IPS DF 6.9 (cell line): ENCODE measurements around the gene KRTAP10-11.
"Not testable (repeated sequence)": the region's sequence is repeated elsewhere in the genome, so short reads cannot be mapped to it uniquely, and the experiment has no call there.

Experiments used
- DNase-seq: peaks from one replicate; pipeline ENCODE4 v3.0.0-alpha.2; 2013; ENCODE audit warnings: low read depth, low spot score
- H3K27ac ChIP-seq: one replicate; pipeline ENCODE4 v1.5.1; 2013; ENCODE audit warnings: low read length, control low read depth
- H3K27me3 ChIP-seq: 2 replicates; pipeline ENCODE4 v1.6.1; 2013; ENCODE audit warnings: mild to moderate bottlenecking, low read length; ENCODE audit not compliant: control insufficient read depth, insufficient read depth
- H3K36me3 ChIP-seq: 2 replicates; pipeline ENCODE4 v1.6.1; 2013; ENCODE audit warnings: low read length; ENCODE audit not compliant: control insufficient read depth, insufficient read depth
- H3K4me1 ChIP-seq: 2 replicates; pipeline ENCODE4 v1.6.1; 2013; ENCODE audit warnings: low read length; ENCODE audit not compliant: control insufficient read depth, insufficient read depth
- H3K4me3 ChIP-seq: 2 replicates; pipeline ENCODE4 v1.5.1; 2013; ENCODE audit warnings: mild to moderate bottlenecking, low read length
- H3K9me3 ChIP-seq: 2 replicates; pipeline ENCODE4 v1.6.1; 2013; ENCODE audit warnings: low read length, inconsistent platforms; ENCODE audit not compliant: control insufficient read depth, insufficient read depth
- WGBS: extraction: QIAGEN DNeasy Blood & Tissue Kit; methylation state at CpG from one replicate; pipeline ENCODE4 v1.1.7; 2013; ENCODE audit warnings: mixed read lengths, missing lambda C conversion rate; ENCODE audit not compliant: insufficient read length, insufficient coverage; 5-methylcytosine and 5-hydroxymethylcytosine counted together

Gene KRTAP10-11

DNA sequence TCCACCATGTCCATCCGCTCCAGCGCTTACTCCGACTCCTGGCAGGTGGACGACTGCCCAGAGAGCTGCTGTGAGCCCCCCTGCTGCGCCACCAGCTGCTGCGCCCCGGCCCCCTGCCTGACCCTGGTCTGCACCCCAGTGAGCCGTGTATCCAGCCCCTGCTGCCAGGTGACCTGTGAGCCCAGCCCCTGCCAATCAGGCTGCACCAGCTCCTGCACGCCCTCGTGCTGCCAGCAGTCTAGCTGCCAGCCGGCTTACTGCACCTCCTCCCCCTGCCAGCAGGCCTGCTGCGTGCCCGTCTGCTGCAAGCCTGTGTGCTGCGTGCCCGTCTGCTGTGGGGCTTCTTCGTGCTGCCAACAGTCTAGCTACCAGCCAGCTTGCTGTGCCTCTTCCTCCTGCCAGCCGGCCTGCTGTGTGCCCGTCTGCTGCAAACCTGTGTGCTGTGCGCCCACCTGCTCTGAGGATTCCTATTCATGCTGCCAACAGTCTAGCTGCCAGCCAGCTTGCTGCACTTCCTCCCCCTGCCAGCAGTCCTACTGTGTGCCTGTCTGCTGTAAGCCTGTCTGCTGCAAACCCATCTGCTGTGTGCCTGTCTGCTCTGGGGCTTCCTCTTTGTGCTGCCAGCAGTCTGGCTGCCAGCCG, 18.9 kb upstream of the KRTAP10-11 start:
- H3K4me3 ChIP-seq, H3K4me1 ChIP-seq, H3K36me3 ChIP-seq, H3K27me3 ChIP-seq, H3K27ac ChIP-seq, H3K9me3 ChIP-seq, DNase-seq: not testable (repeated sequence)
- no CpG with 5 or more reads among the region's 20 CpGs for WGBS

DNA sequence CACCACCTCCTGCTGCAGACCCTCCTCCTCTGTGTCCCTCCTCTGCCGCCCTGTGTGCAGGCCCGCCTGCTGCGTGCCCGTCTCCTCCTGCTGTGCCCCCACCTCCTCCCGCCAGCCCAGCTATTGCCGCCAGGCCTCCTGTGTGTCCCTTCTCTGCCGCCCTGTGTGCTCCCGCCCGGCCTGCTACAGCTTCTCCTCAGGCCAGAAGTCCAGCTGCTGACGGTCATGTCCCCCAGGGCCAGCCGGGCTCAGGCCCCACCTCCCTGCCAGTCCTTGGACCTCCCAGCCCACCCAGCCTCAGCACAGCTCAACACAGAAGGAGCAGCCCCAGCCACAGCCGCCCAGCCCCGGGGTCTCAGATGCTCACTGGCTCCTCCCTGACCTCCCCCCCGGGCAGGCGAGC, 18.4 kb upstream of the KRTAP10-11 start:
- not testable (repeated sequence) for H3K4me1 ChIP-seq, H3K9me3 ChIP-seq, H3K27me3 ChIP-seq, H3K27ac ChIP-seq, DNase-seq, H3K36me3 ChIP-seq, H3K4me3 ChIP-seq
- WGBS = no CpG with 5 or more reads among the region's 15 CpGs

DNA sequence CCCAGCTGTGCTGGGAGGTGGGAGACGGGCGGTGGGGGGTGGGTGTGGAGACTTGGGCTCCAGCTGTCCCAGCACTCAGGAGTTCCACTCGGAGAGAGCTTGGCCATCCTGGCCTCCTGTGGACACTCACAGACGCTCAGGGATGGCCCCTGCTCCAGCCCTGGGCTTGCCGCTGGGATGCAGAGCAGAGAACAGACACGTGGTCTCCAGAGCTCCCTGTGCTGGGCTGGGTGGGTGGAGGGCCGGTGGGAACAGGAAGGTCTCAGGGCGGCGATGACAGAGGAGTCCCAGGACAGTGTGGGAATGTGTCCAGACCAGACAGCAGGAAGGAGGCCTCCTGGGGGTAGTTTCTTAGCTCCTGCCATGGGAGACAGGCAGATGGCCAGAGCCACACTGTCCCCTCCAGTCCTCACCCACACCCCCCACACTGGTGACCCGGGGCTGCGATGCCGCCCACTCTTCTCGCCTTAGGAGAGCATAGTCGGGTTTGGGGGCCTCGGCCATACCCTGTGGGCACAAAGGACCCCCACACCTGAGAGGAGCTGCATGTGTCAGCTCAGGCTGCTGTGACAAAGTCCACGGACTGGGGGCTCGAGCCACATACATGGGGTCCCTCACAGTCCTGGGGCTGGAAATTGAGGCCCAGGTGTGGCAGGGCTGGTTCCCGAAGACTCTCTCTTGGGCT, 17.4 kb upstream of the KRTAP10-11 start:
- H3K36me3 ChIP-seq = no peaks in the 10 kb centered on the region
- H3K27ac ChIP-seq = no peak overlapping the region
- no CpG with 5 or more reads among the region's 18 CpGs for WGBS
- no peaks in the 10 kb centered on the region for H3K9me3 ChIP-seq
- no peaks in the 10 kb centered on the region for H3K4me1 ChIP-seq
- DNase-seq = no peak
- H3K27me3 ChIP-seq = no peaks in the 10 kb centered on the region
- no peak overlapping the region for H3K4me3 ChIP-seq

DNA sequence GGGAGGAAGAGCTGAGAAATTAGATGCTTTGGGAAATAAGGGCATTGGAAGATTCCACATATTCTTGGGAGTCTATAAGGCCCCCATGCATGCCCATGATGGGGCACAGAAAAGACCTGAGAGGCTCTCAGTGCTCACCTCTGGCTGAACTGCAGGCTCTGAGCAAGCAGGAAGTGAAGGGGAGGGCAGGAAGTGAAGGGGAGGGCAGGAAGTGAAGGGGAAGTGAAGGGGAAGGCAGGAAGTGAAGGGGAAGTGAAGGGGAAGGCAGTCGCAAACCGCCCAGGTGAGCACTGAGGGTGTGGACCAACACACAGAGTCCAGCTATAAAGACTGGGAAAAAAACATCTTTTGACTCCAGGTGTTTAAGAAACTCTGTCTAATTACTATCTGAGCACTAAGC, 15.8 kb upstream of the KRTAP10-11 start:
- Histone ChIP-seq H3K27ac (no peak overlapping the region), H3K27me3 (no peaks in the 10 kb centered on the region), H3K9me3 (no peaks in the 10 kb centered on the region), H3K4me1 (no peaks in the 10 kb centered on the region), H3K36me3 (no peaks in the 10 kb centered on the region), H3K4me3 (no peak overlapping the region)
- WGBS = no CpG with 5 or more reads among the region's 2 CpGs
- DNase-seq = no peak

DNA sequence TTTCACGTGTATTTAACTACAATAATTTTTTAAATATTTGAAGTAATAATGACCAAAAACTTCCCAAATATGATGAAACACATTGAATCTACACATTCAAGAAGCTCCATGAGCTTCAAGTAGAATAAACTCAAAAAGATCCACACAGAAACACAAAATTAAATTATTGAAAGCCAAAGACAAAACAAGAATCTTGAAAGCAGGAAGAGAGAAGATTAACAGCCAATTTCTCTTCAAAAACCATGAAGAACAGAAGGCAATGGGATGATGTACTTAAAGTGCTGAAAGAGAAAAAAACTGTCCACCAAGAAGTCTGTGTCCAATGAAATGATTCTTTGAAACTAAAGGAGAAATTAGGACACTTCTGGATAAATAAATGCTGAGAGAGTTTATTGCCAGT, 14.1 kb upstream of the KRTAP10-11 start:
- Histone ChIP-seq H3K27ac (no peak overlapping the region), H3K4me3 (no peak overlapping the region), H3K36me3 (no peaks in the 10 kb centered on the region), H3K27me3 (no peaks in the 10 kb centered on the region), H3K9me3 (no peaks in the 10 kb centered on the region), H3K4me1 (no peaks in the 10 kb centered on the region)
- DNase-seq = no peak
- WGBS = no CpG with 5 or more reads among the region's 1 CpG

DNA sequence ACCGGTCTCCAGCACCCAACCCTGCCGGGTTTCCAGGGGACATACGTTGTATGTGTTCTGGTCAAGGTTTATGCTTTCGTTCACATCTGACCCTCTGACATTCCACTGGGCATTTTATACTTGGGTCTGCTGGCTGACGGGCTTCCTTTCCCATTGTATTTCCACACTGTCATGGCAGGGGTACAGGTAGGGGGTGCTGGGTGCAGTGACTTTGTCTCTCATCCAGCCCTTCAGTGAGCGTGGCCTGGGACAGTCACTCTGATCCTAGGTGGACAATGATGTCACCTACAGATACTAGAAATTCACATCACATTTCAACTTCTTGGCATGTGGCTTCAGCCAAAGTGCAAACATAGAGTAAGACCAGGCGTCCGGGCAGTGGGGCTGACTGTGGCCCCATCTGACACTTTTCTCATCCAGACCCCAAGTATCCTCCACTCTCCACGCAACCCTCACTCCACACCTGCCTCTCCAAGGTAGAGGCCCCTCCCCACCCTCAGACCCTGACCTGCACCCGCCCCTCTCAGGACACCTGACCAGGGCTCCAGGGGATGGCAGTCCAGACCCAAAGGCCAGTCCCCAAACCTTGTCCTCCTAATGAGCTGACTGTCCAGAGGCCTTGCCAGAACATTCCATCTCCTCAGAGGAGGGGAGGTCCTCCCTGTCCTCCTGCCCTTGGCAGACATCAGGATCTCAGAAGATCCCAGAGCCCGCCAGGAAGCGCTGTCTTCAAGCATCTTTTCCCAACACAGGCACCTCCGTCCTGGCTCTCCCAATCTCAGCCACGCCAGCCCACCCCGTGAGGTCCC, 9.8 kb upstream of the KRTAP10-11 start:
- Histone ChIP-seq H3K9me3 (no peaks in the 10 kb centered on the region), H3K4me3 (no peak overlapping the region), H3K36me3 (no peaks in the 10 kb centered on the region), H3K27ac (no peak overlapping the region), H3K4me1 (no peaks in the 10 kb centered on the region), H3K27me3 (no peaks in the 10 kb centered on the region)
- DNase-seq = no peak
- WGBS = no CpG with 5 or more reads among the region's 15 CpGs

DNA sequence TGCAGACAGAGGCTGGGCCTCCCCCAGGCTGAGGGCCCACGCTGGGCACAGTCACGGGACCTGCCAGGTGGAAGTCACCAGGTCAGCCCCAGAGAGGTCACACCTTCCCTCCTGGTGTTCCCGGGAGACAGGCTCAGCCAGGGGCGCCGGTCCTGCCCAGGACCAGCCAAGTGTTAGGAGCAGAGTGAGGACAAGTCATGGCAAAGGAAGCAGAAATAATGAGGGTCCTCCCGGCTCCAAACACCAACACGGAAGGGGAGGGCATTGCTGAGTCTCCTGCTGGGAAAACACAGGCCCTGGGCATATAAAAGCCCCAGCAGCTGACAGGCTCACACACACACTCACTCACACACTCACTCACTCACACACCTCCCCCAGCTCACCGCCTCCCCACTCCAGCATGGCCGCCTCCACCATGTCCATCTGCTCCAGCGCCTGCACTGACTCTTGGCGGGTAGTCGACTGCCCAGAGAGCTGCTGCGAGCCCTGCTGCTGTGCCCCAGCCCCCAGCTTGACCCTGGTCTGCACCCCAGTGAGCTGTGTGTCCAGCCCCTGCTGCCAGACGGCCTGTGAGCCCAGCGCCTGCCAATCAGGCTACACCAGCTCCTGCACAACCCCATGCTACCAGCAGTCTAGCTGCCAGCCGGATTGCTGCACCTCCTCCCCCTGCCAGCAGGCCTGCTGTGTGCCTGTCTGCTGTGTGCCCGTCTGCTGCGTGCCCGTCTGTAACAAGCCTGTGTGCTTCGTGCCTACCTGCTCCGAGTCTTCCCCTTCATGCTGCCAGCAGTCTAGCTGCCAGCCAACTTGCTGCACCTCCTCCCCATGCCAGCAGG, 9.0 kb upstream of the KRTAP10-11 start, which contains the start of gene KRTAP10-10:
KRTAP10-10 (plus strand) TSS at position 339 of the 833 bp plus-strand sequence; CDS start at position 401, 62 bp downstream.
- Histone ChIP-seq H3K4me3 (no peak within 1 kb of the TSS), H3K27ac (no peak within 1 kb of the TSS), H3K36me3 (no peaks in the 10 kb centered on the region), H3K9me3 (no peaks in the 10 kb centered on the region), H3K27me3 (no peaks in the 10 kb centered on the region), H3K4me1 (no peaks in the 10 kb centered on the region)
- no peak for DNase-seq
- no CpG with 5 or more reads among the region's 21 CpGs for WGBS

DNA sequence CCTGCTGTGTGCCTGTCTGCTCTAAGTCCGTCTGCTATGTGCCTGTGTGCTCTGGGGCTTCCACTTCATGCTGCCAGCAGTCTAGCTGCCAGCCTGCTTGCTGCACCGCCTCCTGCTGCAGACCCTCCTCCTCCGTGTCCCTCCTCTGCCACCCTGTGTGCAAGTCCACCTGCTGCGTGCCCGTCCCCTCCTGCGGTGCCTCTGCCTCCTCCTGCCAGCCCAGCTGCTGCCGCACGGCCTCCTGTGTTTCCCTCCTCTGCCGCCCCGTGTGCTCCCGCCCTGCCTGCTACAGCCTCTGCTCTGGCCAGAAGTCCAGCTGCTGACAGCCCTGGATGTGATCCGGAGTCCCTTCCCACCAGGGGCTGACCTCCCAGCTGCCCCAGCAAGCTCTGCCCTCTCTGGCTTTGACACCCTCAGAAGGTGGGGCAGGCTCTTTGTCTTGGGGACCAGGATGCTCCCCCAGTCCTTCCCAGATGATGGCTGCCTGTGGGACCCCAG, 8.3 kb upstream of the KRTAP10-11 start:
- not testable (repeated sequence) for H3K4me3 ChIP-seq, H3K9me3 ChIP-seq, DNase-seq, H3K27me3 ChIP-seq, H3K36me3 ChIP-seq, H3K27ac ChIP-seq, H3K4me1 ChIP-seq
- no CpG with 5 or more reads among the region's 12 CpGs for WGBS

DNA sequence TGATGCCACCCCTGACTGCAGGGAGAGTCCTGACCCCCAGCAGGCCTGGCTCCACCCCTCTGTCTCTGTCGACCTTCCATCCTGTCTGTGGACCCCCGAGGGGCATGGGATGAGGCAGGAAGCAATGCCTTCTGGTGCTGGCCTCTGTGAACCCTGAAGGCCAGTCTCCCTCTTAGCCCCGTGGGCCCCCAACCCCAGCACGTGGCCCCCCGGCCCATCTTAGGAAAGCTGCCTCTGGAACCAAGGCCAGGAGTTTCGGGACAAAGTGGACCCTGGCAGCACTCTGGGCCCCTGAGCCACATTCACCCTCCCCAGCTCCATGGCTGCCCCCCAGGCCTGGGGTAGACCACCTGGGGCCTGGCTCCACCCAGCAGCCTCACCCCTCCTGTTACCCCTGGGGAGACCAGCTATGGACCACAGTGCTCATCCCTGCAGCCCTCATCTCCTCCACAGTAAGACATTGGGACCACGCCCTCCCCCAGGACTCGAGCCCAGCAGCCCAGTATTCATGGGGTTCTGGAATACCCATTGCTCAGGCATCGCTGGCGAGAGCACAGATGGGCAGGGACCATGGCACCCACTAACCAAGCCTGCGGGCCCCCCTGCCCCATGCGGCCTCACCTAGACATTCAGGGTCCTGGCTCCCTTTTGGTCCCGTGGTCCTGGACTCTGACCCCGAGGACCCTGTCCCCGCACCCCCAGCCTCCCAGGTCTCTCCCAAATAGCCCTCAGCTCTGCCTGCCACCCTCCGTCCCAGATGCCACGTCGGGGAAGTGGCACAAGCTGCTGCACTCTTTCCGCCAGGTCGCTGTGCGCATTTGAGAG, 7.5 kb upstream of the KRTAP10-11 start:
- not testable (repeated sequence) for H3K9me3 ChIP-seq, H3K27me3 ChIP-seq, H3K4me3 ChIP-seq, DNase-seq, H3K27ac ChIP-seq, H3K36me3 ChIP-seq, H3K4me1 ChIP-seq
- no CpG with 5 or more reads among the region's 21 CpGs for WGBS
